Subcutaneous abdominal adipose tissue (tissue), 5 donors: ENCODE measurements around the gene JAKMIP1.

Experiments used
- H3K27ac ChIP-seq: one replicate; pipeline ENCODE4 v1.7.0; 2013; ENCODE audit warnings: low read depth, mild to moderate bottlenecking, inconsistent platforms, low read length, moderate library complexity
- H3K27me3 ChIP-seq, 5 donors: one replicate each; pipeline ENCODE4 v1.7.0; 2013; ENCODE audit warnings: low read length in 5 of 5, inconsistent platforms in 1 of 5; ENCODE audit not compliant: control insufficient read depth in 5 of 5, insufficient read depth in 4 of 5
- H3K36me3 ChIP-seq, 5 donors: one replicate each; pipeline ENCODE4 v1.7.0; 2013; ENCODE audit warnings: low read length in 5 of 5; ENCODE audit not compliant: control insufficient read depth in 5 of 5, insufficient read depth in 5 of 5
- H3K4me1 ChIP-seq, 5 donors: one replicate each; pipeline ENCODE4 v1.7.0; 2013; ENCODE audit warnings: low read length in 5 of 5, mild to moderate bottlenecking in 3 of 5, moderate library complexity in 1 of 5; ENCODE audit not compliant: control insufficient read depth in 5 of 5, insufficient read depth in 5 of 5
- H3K4me3 ChIP-seq, 5 donors: one replicate each; pipeline ENCODE4 v1.7.0; 2013; ENCODE audit warnings: low read length in 5 of 5, low read depth in 1 of 5
- H3K9ac ChIP-seq, 5 donors: one replicate each; pipeline ENCODE4 v1.7.0; 2013; ENCODE audit warnings: low read length in 5 of 5, mild to moderate bottlenecking in 4 of 5, moderate library complexity in 3 of 5
- H3K9me3 ChIP-seq, 5 donors: one replicate each; pipeline ENCODE4 v1.7.0; 2013; ENCODE audit warnings: low read length in 5 of 5; ENCODE audit not compliant: control insufficient read depth in 5 of 5
- donor health status: healthy.
- donor health status: healthy.
- donor health status: healthy.
- donor health status: healthy.
- donor health status: healthy.

JAKMIP1 gene

GRCh38 chr4:6229095-6229494 lies 28.7 kb upstream of the JAKMIP1 start:
- no peaks in the 10 kb centered on the region for H3K9me3 ChIP-seq
- H3K4me3 ChIP-seq: no peak overlapping the region
- H3K27me3 ChIP-seq: peaks cover 4 to 28% (median 26%) of the 10 kb centered on the region in 5 donors
- H3K36me3 ChIP-seq: no peaks in the 10 kb centered on the region
- H3K9ac ChIP-seq: no peak overlapping the region
- H3K4me1 ChIP-seq: no peaks in the 10 kb centered on the region
- H3K27ac ChIP-seq: no peak overlapping the region

GRCh38 chr4:6228158-6229067 lies 28.1 kb upstream of the JAKMIP1 start:
- Histone ChIP-seq H3K4me1 (no peaks in the 10 kb centered on the region), H3K4me3 (no peak overlapping the region), H3K9me3 (no peaks in the 10 kb centered on the region), H3K27me3 (peaks cover 4 to 28% (median 22%) of the 10 kb centered on the region in 5 donors), H3K27ac (no peak overlapping the region), H3K36me3 (no peaks in the 10 kb centered on the region), H3K9ac (no peak overlapping the region)

- no peaks in the 10 kb centered on the region for H3K4me1 ChIP-seq
- H3K9me3 ChIP-seq: peaks cover 1 to 5% (median 4%) of the 10 kb centered on the region in 5 donors
These were observed 27.2 kb upstream of the JAKMIP1 start for GRCh38 chr4:6227412-6228157.

GRCh38 chr4:6226506-6226905 lies 26.2 kb upstream of the JAKMIP1 start:
- H3K27me3 ChIP-seq: peaks cover 14 to 43% (median 33%) of the 10 kb centered on the region in 5 donors
- peaks cover 0 to 2% (median 0%) of the 10 kb centered on the region in 5 donors for H3K4me1 ChIP-seq
- H3K9ac ChIP-seq: no peak overlapping the region
- H3K36me3 ChIP-seq: no peaks in the 10 kb centered on the region
- H3K9me3 ChIP-seq: peaks cover 4 to 11% (median 9%) of the 10 kb centered on the region in 5 donors
- no peak overlapping the region for H3K27ac ChIP-seq
- H3K4me3 ChIP-seq: no peak overlapping the region

More at GRCh38 chr4:6227412-6228157, 27.2 kb upstream of the JAKMIP1 start:
- no peak overlapping the region for H3K27ac ChIP-seq
- no peaks in the 10 kb centered on the region for H3K36me3 ChIP-seq
- H3K27me3 ChIP-seq: peaks cover 7 to 37% (median 24%) of the 10 kb centered on the region in 5 donors
- no peak overlapping the region for H3K9ac ChIP-seq
- no peak overlapping the region for H3K4me3 ChIP-seq

GRCh38 chr4:6225469-6225868 lies 25.1 kb upstream of the JAKMIP1 start:
- Histone ChIP-seq H3K36me3 (no peaks in the 10 kb centered on the region), H3K9ac (no peak overlapping the region), H3K4me1 (peaks cover 0 to 5% (median 0%) of the 10 kb centered on the region in 5 donors), H3K9me3 (peaks cover 4 to 11% (median 9%) of the 10 kb centered on the region in 5 donors), H3K27me3 (peaks cover 14 to 48% (median 41%) of the 10 kb centered on the region in 5 donors), H3K4me3 (no peak overlapping the region), H3K27ac (no peak overlapping the region)

GRCh38 chr4:6224735-6225134 lies 24.4 kb upstream of the JAKMIP1 start:
- peaks cover 4 to 11% (median 9%) of the 10 kb centered on the region in 5 donors for H3K9me3 ChIP-seq

GRCh38 chr4:6222761-6223292 lies 22.5 kb upstream of the JAKMIP1 start:
- H3K36me3 ChIP-seq: no peaks in the 10 kb centered on the region
- H3K4me1 ChIP-seq: peaks cover 0 to 5% (median 0%) of the 10 kb centered on the region in 5 donors
- H3K27ac ChIP-seq: no peak overlapping the region
- no peak overlapping the region for H3K9ac ChIP-seq
- H3K27me3 ChIP-seq: peaks cover 14 to 48% (median 34%) of the 10 kb centered on the region in 5 donors
- peaks cover 4 to 11% (median 9%) of the 10 kb centered on the region in 5 donors for H3K9me3 ChIP-seq
- no peak overlapping the region for H3K4me3 ChIP-seq

More at GRCh38 chr4:6224735-6225134, 24.4 kb upstream of the JAKMIP1 start:
- Histone ChIP-seq H3K4me1 (peaks cover 0 to 5% (median 0%) of the 10 kb centered on the region in 5 donors), H3K4me3 (no peak overlapping the region), H3K27ac (no peak overlapping the region), H3K9ac (no peak overlapping the region), H3K36me3 (no peaks in the 10 kb centered on the region), H3K27me3 (peaks cover 14 to 51% (median 38%) of the 10 kb centered on the region in 5 donors)

GRCh38 chr4:6221851-6222760 lies 21.8 kb upstream of the JAKMIP1 start:
- Histone ChIP-seq H3K27ac (no peak overlapping the region), H3K4me1 (peaks cover 0 to 5% (median 0%) of the 10 kb centered on the region in 5 donors), H3K36me3 (no peaks in the 10 kb centered on the region), H3K27me3 (peaks cover 14 to 49% (median 34%) of the 10 kb centered on the region in 5 donors), H3K4me3 (peak overlapping the region in 2 of 5 donors; percentile 19 to 20), H3K9ac (no peak overlapping the region), H3K9me3 (peaks cover 4 to 11% (median 9%) of the 10 kb centered on the region in 5 donors)

- no peak overlapping the region for H3K9ac ChIP-seq
- H3K4me3 ChIP-seq: no peak overlapping the region
These were observed 21.0 kb upstream of the JAKMIP1 start for GRCh38 chr4:6221301-6221850.

More at GRCh38 chr4:6221301-6221850, 21.0 kb upstream of the JAKMIP1 start:
- Histone ChIP-seq H3K4me1 (peaks cover 0 to 5% (median 0%) of the 10 kb centered on the region in 5 donors), H3K27me3 (peaks cover 14 to 44% (median 34%) of the 10 kb centered on the region in 5 donors), H3K36me3 (no peaks in the 10 kb centered on the region), H3K9me3 (peaks cover 4 to 11% (median 9%) of the 10 kb centered on the region in 5 donors), H3K27ac (no peak overlapping the region)
